GM15510 (cell line): ENCODE data around the gene A4GALT.

Experiments
- POLR2A ChIP-seq: IDR thresholded peaks from 3 replicates; pipeline ENCODE4 v1.6.1; 2011; ENCODE audit warnings: borderline replicate concordance; ENCODE audit not compliant: insufficient read length; ENCODE audit errors: extremely low read depth

The A4GALT gene

DNA sequence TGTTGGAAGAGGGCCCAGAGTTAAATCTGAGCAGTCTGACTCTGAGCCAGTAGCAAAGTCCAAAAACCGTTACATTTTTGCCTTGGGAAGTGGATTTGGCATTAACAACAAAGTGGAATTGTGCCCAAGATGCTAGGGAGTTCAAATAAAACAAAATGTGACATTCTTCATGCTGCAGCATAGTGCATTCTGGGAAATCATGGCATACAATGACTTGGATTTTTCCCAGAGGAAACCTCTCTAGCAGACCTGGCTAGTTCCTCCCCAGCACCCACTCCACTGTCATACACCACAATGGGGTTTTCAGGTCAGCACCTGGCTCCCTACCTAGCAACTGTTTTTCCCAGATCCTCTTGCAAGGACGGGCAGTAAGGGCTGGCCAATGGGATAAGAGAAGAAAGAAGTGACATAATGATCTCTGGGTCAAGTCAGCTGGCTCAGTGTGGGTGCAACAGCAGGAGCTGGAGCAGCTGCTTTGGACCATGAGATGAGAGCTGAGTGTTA lies 46.7 kb downstream of the A4GALT start:
- TF ChIP-seq POLR2A, result no peak

DNA sequence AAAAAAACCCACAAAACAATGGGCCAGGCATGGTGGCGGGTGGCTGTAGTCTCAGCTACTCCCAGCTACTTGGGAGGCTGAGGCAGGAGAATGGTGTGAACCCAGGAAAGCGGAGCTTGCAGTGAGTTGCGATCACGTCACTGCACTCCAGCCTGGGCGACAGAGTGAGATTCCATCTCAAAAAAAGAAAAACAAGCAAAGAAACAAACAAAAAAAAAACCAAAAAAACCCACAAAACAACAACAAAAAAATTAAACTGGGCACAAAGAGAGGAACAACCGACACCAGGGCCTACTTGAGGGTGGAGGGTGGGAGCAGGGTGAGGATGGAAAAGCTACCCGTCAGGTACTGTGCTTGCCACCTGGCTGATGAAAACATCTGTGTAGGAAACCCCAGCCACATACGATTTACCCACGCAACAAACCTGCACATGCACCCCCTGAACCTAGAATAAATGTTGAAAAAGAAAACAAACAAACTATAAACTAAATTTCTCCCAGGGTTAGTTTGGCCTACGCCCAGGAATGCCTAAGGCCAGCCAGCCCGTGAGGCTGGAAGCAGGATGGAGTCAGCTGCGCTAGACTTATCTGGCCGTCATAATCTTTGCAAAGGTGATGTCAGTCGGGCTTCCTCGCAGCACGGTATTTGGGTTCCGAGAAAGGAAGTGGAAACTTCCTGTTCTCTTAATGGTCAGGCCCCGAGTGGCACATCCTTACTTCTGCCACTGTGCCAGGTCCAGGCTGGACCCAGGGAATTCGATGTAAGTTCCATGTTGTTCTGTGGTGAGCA lies 49.6 kb downstream of the A4GALT start:
- no peak for TF ChIP-seq POLR2A

DNA sequence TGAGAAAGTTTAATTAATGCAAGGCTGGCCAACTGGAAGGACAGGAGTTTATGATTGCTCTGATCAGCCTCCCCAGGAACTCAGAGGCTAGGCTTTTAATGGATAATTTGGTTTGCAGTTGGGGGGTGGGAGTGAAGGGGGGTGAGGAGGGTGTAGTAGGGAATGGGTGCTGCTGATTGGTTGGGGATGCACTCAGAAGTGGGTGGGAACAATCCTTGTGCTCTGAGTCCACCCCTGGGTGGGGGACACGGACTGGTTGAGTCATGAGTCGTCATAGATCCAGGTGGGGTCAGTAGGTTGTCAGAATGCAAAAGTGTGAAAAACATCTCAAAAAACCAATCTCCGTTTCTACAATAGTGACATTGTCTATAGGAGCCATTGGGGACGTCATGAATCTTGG lies 50.6 kb downstream of the A4GALT start:
- no peak for TF ChIP-seq POLR2A

DNA sequence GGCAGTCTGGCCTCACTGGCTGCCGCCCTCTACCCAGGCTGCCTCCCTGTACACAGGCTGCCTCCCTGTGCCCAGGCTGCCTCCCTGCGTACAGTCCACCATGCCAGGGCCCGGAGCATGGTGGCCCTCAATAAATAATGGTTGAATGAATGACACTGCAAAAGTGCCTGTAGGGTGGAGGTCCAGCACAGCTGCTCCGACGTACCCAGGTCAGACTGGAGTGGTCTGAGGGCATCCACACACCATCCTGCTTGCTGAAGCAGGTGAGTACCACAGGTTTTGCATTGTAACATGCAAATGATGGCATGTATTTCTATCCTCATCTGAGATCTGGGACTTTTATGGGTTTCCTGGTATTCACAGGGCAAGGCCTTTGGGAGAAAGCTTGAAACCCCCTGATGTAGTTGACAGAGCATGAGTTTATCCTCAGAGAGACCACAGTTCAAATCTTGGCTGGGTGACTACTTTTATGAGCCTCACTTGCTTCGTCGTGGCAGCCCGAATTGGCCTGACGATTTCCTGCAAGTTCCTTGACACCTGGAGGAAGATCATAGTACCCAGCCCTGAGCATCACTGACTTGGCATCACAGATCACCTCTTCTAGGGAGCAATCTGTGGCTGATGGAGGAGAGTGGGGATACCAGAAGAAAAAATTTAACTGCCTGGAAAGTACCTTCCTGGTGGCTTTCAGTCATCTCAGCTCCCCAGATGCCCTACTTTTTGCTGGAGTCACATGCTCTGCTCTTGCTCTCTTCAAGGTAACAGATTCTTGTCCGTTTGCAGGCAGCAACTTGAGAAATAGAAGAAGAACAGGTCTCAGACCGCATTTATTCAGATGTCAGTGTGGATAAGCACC lies 55.5 kb downstream of the A4GALT start:
- no peak for TF ChIP-seq POLR2A

DNA sequence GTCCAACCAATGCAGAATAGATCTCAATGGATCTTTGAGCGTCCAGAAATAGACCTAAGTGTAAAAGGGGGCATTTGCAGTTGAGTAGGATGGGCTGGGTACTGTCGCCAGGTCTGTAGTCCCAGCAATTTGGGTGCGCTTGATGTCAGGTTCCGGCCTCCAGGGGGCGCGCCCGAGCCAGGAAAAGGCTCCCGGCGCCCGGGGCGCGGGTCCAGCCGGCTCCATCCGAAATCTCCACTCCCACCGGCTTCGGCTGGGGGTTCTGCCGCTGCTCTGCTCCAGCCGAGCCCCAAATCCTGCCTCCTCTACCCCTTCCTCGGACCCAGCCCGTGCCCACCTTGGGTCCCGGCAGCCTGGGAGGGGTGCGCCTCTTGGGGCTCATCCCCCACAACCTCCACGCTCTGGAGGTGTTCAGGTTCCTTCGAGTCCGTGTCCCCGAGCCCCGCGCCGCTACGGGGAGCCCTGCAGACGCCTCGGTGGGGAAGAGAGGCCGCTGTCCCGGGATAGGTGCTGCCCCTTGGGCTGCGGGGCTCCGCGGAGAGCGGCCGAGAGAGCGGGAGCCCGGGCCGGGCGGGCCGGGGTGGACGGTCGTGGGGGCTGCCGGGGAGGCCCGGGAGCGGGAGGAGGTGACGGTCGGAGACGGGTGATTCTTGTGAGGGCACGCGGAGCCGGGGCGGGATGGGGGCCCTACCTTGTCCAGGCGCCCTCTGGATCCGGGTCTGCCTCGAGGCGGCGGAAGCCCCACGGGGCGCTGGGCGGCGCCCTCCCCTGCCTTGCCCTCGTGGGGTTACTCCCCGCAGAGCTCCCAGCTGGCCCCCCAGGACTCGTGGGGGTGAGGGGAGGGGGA lies 58.5 kb downstream of the A4GALT start:
- peak; percentile 21 for TF ChIP-seq POLR2A

DNA sequence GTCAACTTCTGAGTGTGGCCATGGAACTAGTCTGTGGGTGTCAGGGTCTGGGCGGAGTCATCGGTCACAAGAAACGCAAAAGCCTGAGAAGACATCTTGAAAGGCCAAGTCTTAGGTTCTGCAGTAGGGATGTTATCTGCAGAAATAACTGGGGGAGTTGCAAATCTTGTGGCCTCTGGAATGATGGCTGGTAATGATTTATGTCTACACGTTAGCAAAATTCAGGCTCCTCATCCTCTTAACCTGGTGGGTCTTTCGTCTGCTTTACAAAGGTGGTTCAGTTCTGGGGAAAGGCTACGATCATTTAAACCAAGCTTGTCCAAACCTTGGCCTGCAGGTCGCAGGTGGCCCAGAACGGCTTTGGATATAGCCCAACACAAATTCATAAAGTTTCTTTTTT lies 64.1 kb downstream of the A4GALT start:
- TF ChIP-seq POLR2A, result no peak

DNA sequence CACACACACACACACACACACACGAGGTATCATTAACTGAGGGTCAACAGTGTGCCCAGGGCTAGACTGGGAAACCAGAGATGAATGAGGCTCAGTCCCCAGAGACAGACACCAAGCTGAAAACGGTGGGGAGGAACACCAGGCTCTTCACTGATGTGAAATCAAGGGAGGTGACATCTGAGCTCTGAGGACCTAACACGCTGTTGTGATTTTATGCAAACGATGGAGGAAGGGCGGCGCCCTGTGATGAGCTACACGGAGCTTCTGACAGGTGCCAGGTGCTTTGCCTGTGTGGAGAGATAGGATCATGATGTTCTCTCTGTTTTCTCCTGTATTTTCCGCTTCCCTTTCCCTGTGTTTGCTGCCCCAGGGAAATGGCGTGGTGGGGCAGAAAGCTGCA lies 65.0 kb downstream of the A4GALT start:
- TF ChIP-seq POLR2A, result no peak

DNA sequence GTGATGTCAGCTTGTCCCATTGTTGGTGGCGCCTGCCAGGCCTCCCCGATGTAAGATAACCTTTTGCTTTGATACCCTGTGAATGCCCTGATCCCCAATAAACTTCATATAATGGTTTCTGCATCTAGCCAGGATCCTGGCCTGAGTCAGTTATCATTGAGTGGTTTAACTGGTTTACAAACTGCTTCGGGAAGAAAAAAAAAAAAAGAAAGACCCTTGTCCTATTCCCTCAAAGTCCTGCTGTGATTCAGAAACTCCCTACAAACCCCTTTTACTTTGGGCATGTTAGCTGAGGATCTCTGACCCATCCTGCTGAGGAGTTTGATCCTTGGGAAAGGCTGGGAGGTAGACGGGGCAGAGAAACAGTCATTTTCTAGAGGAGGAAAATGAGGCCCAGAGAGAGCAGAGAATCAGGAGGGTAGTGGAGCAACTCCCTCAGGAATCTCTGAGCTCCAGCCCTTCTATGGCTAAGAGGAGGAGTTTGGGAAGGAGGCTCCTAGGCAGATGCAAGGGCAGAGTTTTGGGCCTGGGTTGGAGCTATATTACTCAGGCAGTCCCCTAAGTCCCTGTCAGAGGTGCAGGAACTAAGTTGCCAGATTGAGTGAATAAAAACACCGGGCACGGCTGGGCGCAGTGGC lies 66.1 kb downstream of the A4GALT start:
- TF ChIP-seq POLR2A, result no peak

DNA sequence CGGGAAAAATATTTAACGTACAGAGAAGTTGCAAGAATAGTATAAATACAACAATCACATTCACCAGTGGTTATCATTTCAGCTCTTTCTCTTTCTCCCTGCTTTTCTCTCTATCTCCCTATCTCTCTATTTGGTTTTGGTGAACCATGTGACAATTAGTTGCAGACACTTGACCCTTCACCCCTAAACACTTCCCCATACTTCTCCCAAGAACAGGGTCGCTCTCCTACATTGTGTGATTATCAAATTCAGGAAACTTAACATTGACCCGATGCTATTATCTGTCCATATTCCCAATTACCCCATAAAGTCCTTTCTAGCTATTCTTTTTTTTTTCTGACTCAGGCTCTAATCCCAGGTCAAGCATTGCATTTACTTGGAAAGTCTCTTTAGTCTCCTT lies 66.7 kb downstream of the A4GALT start:
- TF ChIP-seq POLR2A, result no peak

DNA sequence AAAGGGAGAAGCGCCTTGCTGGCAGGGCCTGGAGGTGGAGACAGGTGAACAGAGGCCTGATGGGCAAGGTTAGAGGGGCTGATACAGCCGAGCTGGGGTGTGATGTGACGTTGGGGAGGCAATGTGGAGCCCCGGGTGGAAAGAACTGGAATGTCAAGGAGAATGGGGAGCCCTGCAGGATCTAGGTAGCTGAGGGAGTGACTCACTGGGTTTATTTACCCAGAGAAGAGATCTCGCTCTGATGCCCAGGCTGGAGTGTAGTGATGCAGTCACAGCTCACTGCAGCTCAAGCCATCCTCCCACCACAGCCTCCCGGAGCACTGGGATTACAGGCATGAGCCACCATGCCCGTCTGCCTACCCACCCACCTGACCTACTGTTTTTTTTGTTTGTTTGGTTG lies 69.5 kb downstream of the A4GALT start:
- no peak for TF ChIP-seq POLR2A

DNA sequence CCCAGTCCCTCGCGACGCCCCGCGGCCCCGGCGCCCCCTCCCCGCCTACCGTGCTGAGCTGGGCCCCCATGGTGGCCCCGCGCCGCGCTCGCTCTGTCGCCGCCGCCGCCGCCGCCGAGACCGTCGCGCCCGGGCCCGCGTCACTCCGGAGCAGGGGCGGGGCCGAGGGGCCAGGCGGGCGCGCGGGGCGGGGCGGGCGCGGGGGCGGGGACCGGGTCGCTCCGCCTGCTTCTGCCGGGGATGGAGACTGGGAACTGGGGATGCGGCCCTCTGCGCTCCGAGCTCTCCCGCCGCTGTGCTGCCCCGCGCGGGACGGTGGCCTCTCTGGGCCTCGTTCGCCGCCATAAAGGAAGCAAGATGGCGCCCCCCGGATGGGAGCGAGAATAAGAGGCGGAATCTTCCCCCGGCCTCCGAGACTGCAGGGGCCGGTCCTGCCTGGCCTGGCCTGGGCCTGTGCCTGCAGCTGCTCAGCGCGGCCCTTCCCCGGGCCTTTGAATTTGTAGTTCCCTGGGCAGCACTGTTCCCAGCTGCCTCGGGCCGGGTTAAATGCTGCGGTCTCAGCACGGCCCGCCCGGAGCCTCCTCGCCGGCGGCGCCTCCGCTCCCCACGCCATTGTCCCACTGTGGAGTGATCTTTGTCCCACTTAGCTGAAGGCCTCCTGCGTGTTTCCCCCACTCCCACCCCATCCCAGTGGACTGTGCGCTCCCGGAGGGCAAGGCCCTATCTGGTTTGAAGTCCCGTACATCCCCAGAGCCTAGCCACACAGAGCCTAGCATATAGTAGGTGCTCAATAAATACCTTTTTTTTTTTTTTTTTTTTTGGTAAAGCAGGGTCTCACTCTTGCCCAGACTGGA lies 71.2 kb downstream of the A4GALT start, which contains the start of gene CYB5R3:
CYB5R3 (minus strand) TSS at position 147 of the 854 bp plus-strand sequence; CDS start at position 70, 77 bp downstream.
- TF ChIP-seq POLR2A, result peak; percentile 63

DNA sequence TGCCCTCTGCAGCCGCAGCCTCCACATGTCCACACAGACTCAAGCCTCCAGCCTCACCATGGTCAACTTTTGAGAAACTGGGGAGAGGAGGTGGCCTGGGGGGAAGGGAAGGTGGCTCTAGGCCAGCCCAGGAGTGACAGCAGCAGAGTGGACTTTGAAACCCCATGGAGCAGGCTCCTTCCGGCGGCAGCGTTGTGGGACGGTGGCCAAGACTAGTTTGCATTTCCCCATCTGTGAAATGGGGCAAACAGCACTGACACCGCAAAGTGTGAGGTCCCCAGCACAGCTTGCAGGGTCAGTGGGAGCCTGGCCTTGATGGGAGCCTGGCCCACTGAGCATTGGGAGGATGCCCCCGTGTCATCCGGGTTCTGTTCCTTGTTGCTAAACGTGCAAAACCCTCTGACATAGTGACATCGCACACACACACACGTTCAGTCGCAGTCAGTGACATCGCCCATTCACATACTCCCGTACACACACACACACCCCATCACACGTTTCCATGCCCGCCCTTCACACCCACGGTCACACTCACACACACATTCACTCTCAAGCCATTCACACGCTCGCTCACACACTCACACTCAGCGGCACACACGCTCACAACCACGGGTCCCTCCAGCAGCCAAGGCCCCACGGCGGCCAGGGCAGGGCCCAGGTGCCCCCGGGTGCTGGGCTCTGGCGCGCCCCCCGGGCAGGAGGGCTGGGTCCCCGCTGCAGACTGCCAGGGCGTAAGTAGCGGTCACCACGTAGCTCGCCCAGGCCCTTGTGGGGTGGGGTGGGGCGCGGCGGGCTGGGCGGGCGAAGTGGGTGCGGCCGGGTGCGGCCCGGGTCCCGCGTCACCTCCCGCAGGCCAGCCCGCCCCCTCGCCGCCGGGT lies 72.1 kb downstream of the A4GALT start:
- no peak for TF ChIP-seq POLR2A
